GM23248 (cell line): Measurements from ENCODE around the gene TRIM17. TPM values are rescaled to one million over a fixed set of nuclear protein-coding genes. Genes with fewer than 3 reads are reported as not detected.

Source experiments
- DNase-seq: peaks from one replicate; pipeline ENCODE4 v3.0.0-alpha.2; 2015
- H2AFZ ChIP-seq: fragments of 200-600 bp; sonication (generic); 2 replicates; pipeline ENCODE4 v1.6.1; 2016; ENCODE audit warnings: antibody characterized with exemption
- H3F3A ChIP-seq: fragments of 200-600 bp; sonication (generic); 2 replicates; pipeline ENCODE4 v1.6.1; 2016; ENCODE audit warnings: mild to moderate bottlenecking, antibody characterized with exemption, mixed run types; ENCODE audit not compliant: insufficient read depth
- H3K27ac ChIP-seq: fragments of 200-600 bp; sonication (generic); 2 replicates; pipeline ENCODE4 v1.5.1; 2016; ENCODE audit warnings: mild to moderate bottlenecking
- H3K27me3 ChIP-seq: fragments of 200-600 bp; sonication (generic); replicated peaks from 2 replicates; pipeline ENCODE4 v1.6.1; 2016; ENCODE audit warnings: mild to moderate bottlenecking; ENCODE audit not compliant: insufficient read depth
- H3K36me3 ChIP-seq: fragments of 200-600 bp; sonication (generic); 2 replicates; pipeline ENCODE4 v1.6.1; 2016; ENCODE audit warnings: low read depth, mild to moderate bottlenecking
- H3K4me1 ChIP-seq: fragments of 200-600 bp; sonication (generic); 2 replicates; pipeline ENCODE4 v1.6.1; 2016; ENCODE audit warnings: mild to moderate bottlenecking; ENCODE audit not compliant: insufficient read depth
- H3K4me2 ChIP-seq: fragments of 200-600 bp; sonication (generic); one replicate; pipeline ENCODE4 v1.6.1; 2016; ENCODE audit warnings: mild to moderate bottlenecking; ENCODE audit not compliant: unreplicated experiment
- H3K4me3 ChIP-seq: fragments of 200-600 bp; sonication (generic); 2 replicates; pipeline ENCODE4 v1.5.1; 2016; ENCODE audit warnings: mild to moderate bottlenecking
- H3K79me2 ChIP-seq: fragments of 200-600 bp; sonication (generic); 2 replicates; pipeline ENCODE4 v1.6.1; 2016; ENCODE audit warnings: mild to moderate bottlenecking; ENCODE audit not compliant: insufficient read depth
- H3K9ac ChIP-seq: fragments of 200-600 bp; sonication (generic); 2 replicates; pipeline ENCODE4 v1.6.1; 2016; ENCODE audit warnings: mild to moderate bottlenecking
- H3K9me2 ChIP-seq: fragments of 200-600 bp; sonication (generic); 2 replicates; pipeline ENCODE4 v1.6.1; 2016; ENCODE audit warnings: mixed run types, mild to moderate bottlenecking, moderate library complexity; ENCODE audit not compliant: insufficient read depth
- H3K9me3 ChIP-seq: fragments of 200-600 bp; sonication (generic); one replicate; pipeline ENCODE4 v1.6.1; 2017; ENCODE audit warnings: low read depth
- H4K20me1 ChIP-seq: fragments of 200-600 bp; sonication (generic); 2 replicates; pipeline ENCODE4 v1.6.0; 2016; ENCODE audit not compliant: insufficient read depth
- EZH2 ChIP-seq: fragments of 200-600 bp; sonication (generic); IDR thresholded peaks from 2 replicates; pipeline ENCODE4 v1.6.1; 2018; ENCODE audit warnings: antibody characterized with exemption, mild to moderate bottlenecking; ENCODE audit not compliant: insufficient read depth, poor library complexity, severe bottlenecking
- EZH2phosphoT487 ChIP-seq: fragments of 200-600 bp; sonication (generic); IDR thresholded peaks from 2 replicates; pipeline ENCODE4 v1.6.1; 2018; ENCODE audit warnings: antibody characterized with exemption, moderate library complexity, mild to moderate bottlenecking, low read depth; ENCODE audit not compliant: insufficient read depth
- WGBS, 2 experiments: methylation state at CpG; one replicate each; pipeline ENCODE4 v1.1.6; 2015 to 2017; ENCODE audit warnings: low lambda C conversion rate in 2 of 2, low coverage in 1 of 2; ENCODE audit errors: missing lambda C conversion rate in 2 of 2; 5-methylcytosine and 5-hydroxymethylcytosine counted together
- in situ Hi-C: fragments of 300-500 bp; cut with MboI; formaldehyde crosslinking; loops from 2 replicates; pipeline ENCODE4 v1.15.0; 2020
- polyA plus RNA-seq: library from polyadenylated mRNA; unstranded; fragments of >200 nt; fragmentation: Nextera tagmentation; extraction: Ambion mirVana; gene quantifications from 2 replicates; pipeline ENCODE4 v1.2.1, GENCODE V29; 2016
- total RNA-seq: library from RNA; depleted of rRNA; stranded (reverse); fragments of >200 nt; shearing (Covaris generic); gene quantifications from 2 replicates; pipeline ENCODE4 v1.2.3, GENCODE V29; 2014

The TRIM17 gene
- total and polyA plus RNA-seq, 2 experiments from 2014 or later = 0.26 TPM; not detected in 1

- Histone ChIP-seq H4K20me1 (no peaks in the 10 kb centered on the region), H3K4me1 (peaks cover 9% of the 10 kb centered on the region), H3K79me2 (peaks cover 15% of the 10 kb centered on the region; the same call in 1 of the 2 replicates), H3K4me3 (no peak overlapping the region), H3K36me3 (no peaks in the 10 kb centered on the region), H3K27ac (no peak overlapping the region), H2AFZ (no peak overlapping the region), H3K9ac (no peak overlapping the region), H3K4me2 (no peak overlapping the region), H3K27me3 (peaks cover 16% of the 10 kb centered on the region; the same call in 1 of the 2 replicates), H3K9me2 (no peaks in the 10 kb centered on the region), H3F3A (peaks cover 11% of the 10 kb centered on the region; the same call in 1 of the 2 replicates), H3K9me3 (no peaks in the 10 kb centered on the region)
- TF ChIP-seq EZH2 (no peak), EZH2phosphoT487 (no peak)
- WGBS, 2 experiments = 77 to 82% methylated on average over 8 to 10 of the region's 10 CpGs
- no peak for DNase-seq
- in situ Hi-C loops = no loop called here
Observed at GRCh38 chr1:228452194-228453021, 35.7 kb upstream of the TRIM17 start.

- no peaks in the 10 kb centered on the region for H3K4me1 ChIP-seq
- H2AFZ ChIP-seq = no peak overlapping the region
- DNase-seq = no peak
- no peak overlapping the region for H3K4me2 ChIP-seq
- H3K36me3 ChIP-seq = no peaks in the 10 kb centered on the region
- H3K9ac ChIP-seq = no peak overlapping the region
- H3K27me3 ChIP-seq = peaks cover 30% of the 10 kb centered on the region
- H4K20me1 ChIP-seq = no peaks in the 10 kb centered on the region
- H3K79me2 ChIP-seq = peaks cover under 1% of the 10 kb centered on the region; the same call in 1 of the 2 replicates
- no peak overlapping the region for H3K4me3 ChIP-seq
- no peak for TF ChIP-seq EZH2
- no peak for TF ChIP-seq EZH2phosphoT487
- no peaks in the 10 kb centered on the region for H3K9me2 ChIP-seq
- no peaks in the 10 kb centered on the region for H3K9me3 ChIP-seq
- in situ Hi-C loops = no loop called here
- H3F3A ChIP-seq = no peaks in the 10 kb centered on the region
- 73 to 77% methylated on average over 11 of the region's 11 CpGs for WGBS, 2 experiments
- no peak overlapping the region for H3K27ac ChIP-seq
Observed at GRCh38 chr1:228450200-228450599, 33.5 kb upstream of the TRIM17 start.

- Histone ChIP-seq H3K4me1 (no peaks in the 10 kb centered on the region), H3K9me3 (no peaks in the 10 kb centered on the region), H3K27ac (no peak overlapping the region), H3F3A (no peaks in the 10 kb centered on the region), H3K9me2 (no peaks in the 10 kb centered on the region), H3K27me3 (peaks cover 48% of the 10 kb centered on the region), H3K9ac (no peak overlapping the region), H4K20me1 (no peaks in the 10 kb centered on the region), H3K4me2 (no peak overlapping the region), H3K36me3 (no peaks in the 10 kb centered on the region), H3K4me3 (no peak overlapping the region), H3K79me2 (no peaks in the 10 kb centered on the region), H2AFZ (no peak overlapping the region)
- WGBS, 2 experiments = 47 to 61% methylated on average over 6 of the region's 6 CpGs
- TF ChIP-seq EZH2phosphoT487 = no peak
- TF ChIP-seq EZH2 = no peak
- DNase-seq = no peak
- in situ Hi-C loops = no loop called here
Observed at GRCh38 chr1:228448372-228448771, 31.7 kb upstream of the TRIM17 start.

- H3K4me1 ChIP-seq = no peaks in the 10 kb centered on the region
- no peak overlapping the region for H3K9ac ChIP-seq
- WGBS, 2 experiments = 32 to 50% methylated on average over 15 of the region's 15 CpGs
- H3K27ac ChIP-seq = no peak overlapping the region
- H3K4me3 ChIP-seq = no peak overlapping the region
- no peaks in the 10 kb centered on the region for H4K20me1 ChIP-seq
- H3K9me2 ChIP-seq = no peaks in the 10 kb centered on the region
- peaks cover 57% of the 10 kb centered on the region for H3K27me3 ChIP-seq
- H3K79me2 ChIP-seq = no peaks in the 10 kb centered on the region
- no peaks in the 10 kb centered on the region for H3F3A ChIP-seq
- no peak overlapping the region for H2AFZ ChIP-seq
- no peak overlapping the region for H3K4me2 ChIP-seq
- DNase-seq = no peak
- H3K9me3 ChIP-seq = no peaks in the 10 kb centered on the region
- TF ChIP-seq EZH2phosphoT487 = no peak
- no peak for TF ChIP-seq EZH2
- in situ Hi-C loops = no loop called here
- no peaks in the 10 kb centered on the region for H3K36me3 ChIP-seq
Observed at GRCh38 chr1:228446852-228447251, 30.2 kb upstream of the TRIM17 start.
